HG02938 (cell line): Measurements from ENCODE around the gene MUC4.
A peak's percentile ranks its signal among the peaks of the same experiment; 100 is the strongest.

Experiments
- ATAC-seq: cut with Tn5 transposase; IDR thresholded peaks from one replicate; pipeline ENCODE4 v1.9.1; 2021; ENCODE audit warnings: mild to moderate bottlenecking, moderate library complexity; ENCODE audit not compliant: unreplicated experiment

MUC4 gene

GRCh38 chr3:195811756-195812155, at the start of gene MUC4:
Gene MUC4 (minus strand): TSS chr3:195811929. CDS start chr3:195811817, 112 bp downstream.
- no peak for ATAC-seq

GRCh38 chr3:195860456-195860855, 48.7 kb upstream of the MUC4 start:
- no peak for ATAC-seq

- no peak for ATAC-seq
These were observed 48.2 kb upstream of the MUC4 start for GRCh38 chr3:195859846-195860411.

- no peak for ATAC-seq
These were observed 47.5 kb upstream of the MUC4 start for GRCh38 chr3:195859061-195859845.

- ATAC-seq = no peak
These were observed 44.8 kb upstream of the MUC4 start for GRCh38 chr3:195856410-195857084.

- no peak for ATAC-seq
These were observed 44.0 kb upstream of the MUC4 start for GRCh38 chr3:195855471-195856409.

GRCh38 chr3:195854628-195855294, 43.0 kb upstream of the MUC4 start:
- ATAC-seq = no peak

GRCh38 chr3:195853996-195854395, 42.3 kb upstream of the MUC4 start:
- no peak for ATAC-seq

GRCh38 chr3:195853036-195853435, 41.3 kb upstream of the MUC4 start:
- no peak for ATAC-seq

GRCh38 chr3:195850857-195851543, 39.3 kb upstream of the MUC4 start:
- ATAC-seq = peak; percentile 72

- ATAC-seq = no peak
These were observed 37.8 kb upstream of the MUC4 start for GRCh38 chr3:195849322-195850074.

- ATAC-seq = no peak
These were observed 35.6 kb upstream of the MUC4 start for GRCh38 chr3:195847055-195847950.

- ATAC-seq = no peak
These were observed 33.8 kb upstream of the MUC4 start for GRCh38 chr3:195845483-195845882.

- ATAC-seq = no peak
These were observed 33.0 kb upstream of the MUC4 start for GRCh38 chr3:195844671-195845218.

- no peak for ATAC-seq
These were observed 27.7 kb upstream of the MUC4 start for GRCh38 chr3:195839260-195840010.

- ATAC-seq = no peak
These were observed 27.0 kb upstream of the MUC4 start for GRCh38 chr3:195838714-195839113.
